HS-5 (cell line): ENCODE results near the gene KIF6.

ENCODE experiments used
- DNase-seq: peaks from one replicate; pipeline ENCODE4 v3.0.0-alpha.2; 2012; ENCODE audit warnings: low read depth

The KIF6 gene

GRCh38 chr6:39381550-39382140 is 343.6 kb downstream of the KIF6 start:
- DNase-seq: no peak

GRCh38 chr6:39380837-39381549 is 344.2 kb downstream of the KIF6 start:
- no peak for DNase-seq

- DNase-seq: no peak
These were observed 346.2 kb downstream of the KIF6 start for GRCh38 chr6:39378960-39379425.

GRCh38 chr6:39378175-39378959 is 346.8 kb downstream of the KIF6 start:
- no peak for DNase-seq

GRCh38 chr6:39377539-39377950 is 347.7 kb downstream of the KIF6 start:
- peak; percentile 43 for DNase-seq

- no peak for DNase-seq
These were observed 349.8 kb downstream of the KIF6 start for GRCh38 chr6:39375405-39375804.

GRCh38 chr6:39370390-39370789 is 354.8 kb downstream of the KIF6 start:
- DNase-seq: no peak

- no peak for DNase-seq
These were observed 355.2 kb downstream of the KIF6 start for GRCh38 chr6:39369987-39370386.

- no peak for DNase-seq
These were observed 357.5 kb downstream of the KIF6 start for GRCh38 chr6:39367700-39368099.

GRCh38 chr6:39366931-39367618 is 358.1 kb downstream of the KIF6 start:
- DNase-seq: no peak

- DNase-seq: peak; percentile 42
These were observed 359.7 kb downstream of the KIF6 start for GRCh38 chr6:39365281-39366074.

- DNase-seq: no peak
These were observed 361.9 kb downstream of the KIF6 start for GRCh38 chr6:39363280-39363679.

GRCh38 chr6:39362487-39362865 is 362.7 kb downstream of the KIF6 start:
- DNase-seq: peak; percentile 20

- peak; percentile 15 for DNase-seq
These were observed 363.3 kb downstream of the KIF6 start for GRCh38 chr6:39361657-39362486.

GRCh38 chr6:39360378-39360777 is 364.8 kb downstream of the KIF6 start:
- no peak for DNase-seq

- DNase-seq: peak; percentile 19
These were observed 367.1 kb downstream of the KIF6 start for GRCh38 chr6:39357998-39358686.

- DNase-seq: no peak
These were observed 371.4 kb downstream of the KIF6 start for GRCh38 chr6:39353698-39354315.

GRCh38 chr6:39350723-39351505 is 374.3 kb downstream of the KIF6 start:
- DNase-seq: no peak

- DNase-seq: no peak
These were observed 376.5 kb downstream of the KIF6 start for GRCh38 chr6:39348740-39349139.
